HG03460 (cell line): ENCODE results near the gene FOSL2.

Experiments used
- ATAC-seq: cut with Tn5 transposase; IDR thresholded peaks from one replicate; pipeline ENCODE4 v1.9.1; 2021; ENCODE audit not compliant: unreplicated experiment

The FOSL2 gene

DNA sequence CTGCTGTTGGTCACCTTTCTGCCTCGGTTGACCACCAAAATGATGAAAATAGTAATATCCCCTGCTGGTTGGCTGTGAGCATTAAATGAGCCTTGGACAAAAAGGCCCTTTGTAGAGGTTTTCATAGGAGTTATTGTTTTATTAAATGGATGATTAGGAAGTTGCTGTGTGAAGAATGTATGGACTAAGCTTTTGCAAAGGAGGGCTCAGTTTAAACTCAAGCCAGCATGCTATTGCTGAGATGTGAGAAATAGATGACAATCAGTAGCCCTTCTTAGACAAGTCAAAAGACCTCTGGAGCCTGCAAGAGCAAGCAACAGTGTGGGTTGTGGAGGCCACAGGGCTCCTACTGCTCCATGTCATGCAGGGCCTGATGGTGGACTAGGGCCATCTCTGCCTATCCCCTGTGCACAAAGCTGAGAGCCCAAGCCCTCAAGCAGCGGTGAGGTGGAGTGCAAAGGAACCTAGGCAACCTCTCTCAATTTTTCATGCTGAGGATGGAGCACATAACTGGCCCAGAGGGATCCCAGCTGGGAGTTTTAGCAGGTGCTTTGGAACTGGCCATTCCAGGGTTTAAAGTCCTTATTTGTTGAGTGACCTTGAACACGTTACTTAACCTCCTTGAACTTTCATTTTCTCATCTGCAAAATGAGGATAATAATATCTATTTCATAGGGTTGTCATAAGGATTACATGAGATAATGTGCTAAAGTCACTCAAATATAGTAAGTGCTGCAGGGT lies 37.1 kb downstream of the FOSL2 start:
- ATAC-seq, result no peak

DNA sequence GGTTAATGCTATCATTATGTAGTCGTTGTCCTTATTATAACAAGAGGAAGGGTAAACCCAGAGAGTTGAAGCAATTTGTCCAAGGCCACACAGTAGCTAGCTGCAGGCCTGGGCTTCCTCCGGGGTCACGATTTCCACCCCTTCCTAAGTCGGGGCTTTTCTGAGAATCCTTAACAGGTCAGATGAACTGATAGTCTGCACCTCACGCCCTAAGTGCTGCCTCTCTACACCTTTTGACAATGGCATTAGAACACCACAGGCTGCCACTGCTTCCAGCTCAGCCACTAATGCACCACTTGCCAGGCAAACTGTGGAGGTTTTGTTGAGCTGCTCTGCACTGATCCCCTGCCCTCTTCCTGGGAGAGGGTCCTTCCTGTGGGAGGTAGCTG lies 37.7 kb downstream of the FOSL2 start:
- no peak for ATAC-seq

DNA sequence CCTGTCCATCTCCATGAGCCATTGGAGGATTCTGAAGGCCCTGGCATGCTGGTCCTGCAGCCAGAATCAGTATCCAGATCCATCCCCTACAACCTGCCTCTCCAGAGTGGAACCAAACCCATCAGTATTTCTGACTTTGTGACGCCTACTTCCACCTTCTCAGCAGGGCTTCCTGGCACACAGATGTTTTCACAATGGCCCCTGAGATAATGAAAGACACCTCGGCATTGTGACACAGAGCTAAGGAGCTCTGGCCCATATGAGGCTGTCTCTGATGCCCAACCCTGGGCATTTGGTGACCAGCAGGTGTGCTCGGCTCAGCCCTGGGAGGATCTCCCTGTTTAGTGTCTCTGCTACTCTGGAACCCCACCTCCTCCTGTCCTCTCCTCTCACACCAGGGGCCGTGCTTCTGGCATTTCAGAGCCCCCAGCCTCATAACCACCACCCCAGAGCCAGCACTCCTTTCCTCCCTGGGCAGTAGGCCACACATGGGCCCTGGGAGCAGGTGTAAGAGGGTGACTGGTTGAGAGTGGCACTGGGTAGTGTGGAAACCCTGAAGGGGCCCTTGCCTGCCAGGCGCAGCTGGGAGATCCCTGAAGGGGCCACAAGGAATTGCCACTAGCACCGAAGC lies 38.2 kb downstream of the FOSL2 start:
- ATAC-seq, result no peak

DNA sequence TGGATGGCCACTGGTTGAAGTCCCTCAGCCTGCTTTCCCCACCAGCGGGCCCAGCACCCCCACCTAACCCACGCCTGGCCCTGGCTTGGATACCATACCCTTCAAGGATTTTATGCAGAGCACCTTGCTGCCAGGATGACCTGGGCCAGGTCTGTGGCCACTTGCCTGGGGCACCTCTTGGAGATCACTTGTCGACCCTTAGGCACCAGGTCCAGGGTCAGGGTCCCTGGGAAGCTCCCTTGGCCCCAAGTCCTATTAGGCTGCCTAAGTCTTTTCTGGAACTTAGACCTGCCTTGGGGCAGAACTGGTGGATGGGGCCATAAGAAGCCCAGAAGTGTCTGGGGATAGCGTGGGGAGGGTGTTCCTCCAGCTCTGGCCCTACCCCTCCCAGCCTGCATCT lies 39.1 kb downstream of the FOSL2 start:
- no peak for ATAC-seq

DNA sequence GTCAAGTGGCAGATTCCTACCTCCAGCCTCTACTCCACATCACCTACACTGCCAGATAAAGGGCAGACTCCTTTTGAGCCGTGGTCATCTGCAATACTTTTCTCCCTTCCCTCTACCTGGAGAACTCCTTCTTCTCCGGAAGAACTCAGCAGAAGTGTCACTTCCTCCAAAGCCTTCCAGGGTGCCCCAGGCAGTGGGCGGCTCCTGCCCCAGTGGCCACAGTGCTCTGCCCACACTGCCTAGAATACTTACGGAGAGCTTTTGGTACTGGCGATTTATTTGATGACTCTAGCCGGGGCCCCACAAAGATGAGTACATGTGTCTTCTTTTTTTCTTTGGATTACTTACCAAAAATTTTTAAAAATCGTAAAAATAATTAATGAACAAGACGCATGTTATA lies 39.7 kb downstream of the FOSL2 start:
- no peak for ATAC-seq

DNA sequence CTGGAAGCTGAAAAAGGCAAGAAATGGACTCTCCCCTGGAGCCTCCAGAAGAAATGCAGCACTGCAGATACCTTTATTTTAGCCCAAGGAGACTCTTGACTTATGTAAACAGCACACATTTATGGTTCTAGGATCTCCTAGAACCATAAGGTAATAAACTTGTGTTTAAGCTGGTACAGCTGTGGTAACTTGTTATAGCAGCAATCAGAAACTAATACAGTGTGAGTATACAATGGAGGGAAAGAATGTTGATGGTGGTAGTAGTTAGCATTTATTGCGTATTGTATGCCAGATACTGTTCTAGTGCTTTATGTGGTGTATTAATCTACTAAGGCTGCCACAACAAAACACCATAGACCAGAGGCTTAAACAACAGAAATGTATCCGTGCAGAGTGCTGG lies 40.6 kb downstream of the FOSL2 start:
- no peak for ATAC-seq

DNA sequence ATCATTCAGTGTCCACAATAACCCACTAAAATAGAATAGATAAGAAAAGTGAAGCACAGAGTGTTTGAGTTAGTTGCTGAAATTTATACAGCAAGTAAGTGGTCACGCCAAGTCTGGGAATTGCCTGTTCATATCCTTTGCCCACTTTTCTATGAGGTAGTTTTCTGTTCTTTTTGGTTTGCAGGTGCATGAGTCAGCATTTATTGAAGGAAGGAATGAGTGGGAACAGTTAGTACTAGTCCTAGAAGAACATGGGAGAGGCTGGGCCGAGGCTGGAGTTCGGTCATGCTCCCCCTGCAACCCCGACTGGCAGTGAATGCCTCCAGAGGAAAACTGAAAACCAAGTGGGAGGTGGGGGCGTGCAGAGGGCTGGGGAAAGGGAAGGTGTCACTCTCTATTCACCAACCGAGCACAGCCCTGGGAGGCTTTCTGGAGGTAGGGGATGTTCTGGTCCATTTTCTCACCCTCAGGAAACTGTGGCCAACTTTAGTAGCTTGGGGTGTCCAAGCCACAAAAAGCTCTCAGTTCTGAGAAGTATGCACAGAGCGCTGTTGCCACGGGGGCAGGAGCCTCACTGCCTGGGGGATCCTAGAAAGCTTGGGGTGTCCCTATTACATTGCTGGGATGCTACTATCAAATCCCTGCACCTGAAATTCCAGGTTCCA lies 41.4 kb downstream of the FOSL2 start:
- ATAC-seq, result no peak

DNA sequence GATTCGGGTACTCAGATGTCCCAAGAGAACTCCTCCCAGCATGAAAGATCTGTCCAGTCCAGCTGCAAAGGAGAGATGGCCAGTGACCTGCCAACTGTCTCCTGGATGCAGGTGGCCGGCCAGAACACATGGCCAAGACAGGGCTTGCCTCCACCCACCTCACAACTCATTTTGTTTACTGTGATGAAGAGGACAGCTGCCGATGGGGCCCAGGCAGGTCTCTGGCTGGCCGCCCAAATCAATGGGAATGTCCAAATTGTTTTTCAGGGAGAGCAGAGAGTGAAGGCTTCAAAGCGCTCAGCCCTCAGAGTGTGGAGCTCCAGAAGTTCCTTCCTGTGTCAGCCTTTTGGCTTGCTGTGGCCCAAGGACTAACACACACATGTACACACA lies 41.9 kb downstream of the FOSL2 start:
- no peak for ATAC-seq

DNA sequence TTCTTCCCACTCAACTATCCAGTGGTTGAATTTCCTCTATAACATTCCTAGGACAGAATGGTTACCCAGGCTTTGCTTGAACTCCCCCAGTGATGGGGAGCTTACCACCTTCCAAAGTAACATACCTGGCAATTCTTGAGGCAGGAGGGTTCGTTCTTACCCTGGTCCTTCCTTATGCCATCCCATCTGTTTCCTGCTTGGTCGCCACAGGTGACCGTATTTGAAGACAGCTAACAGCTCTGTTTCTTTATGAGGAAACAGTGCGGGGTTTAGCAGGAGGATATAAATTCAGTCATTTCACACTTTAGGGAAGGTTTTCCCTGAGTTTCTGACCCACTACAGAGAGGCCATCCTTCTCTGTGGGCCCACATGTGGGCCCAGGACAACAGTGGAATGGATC lies 42.6 kb downstream of the FOSL2 start:
- no peak for ATAC-seq

DNA sequence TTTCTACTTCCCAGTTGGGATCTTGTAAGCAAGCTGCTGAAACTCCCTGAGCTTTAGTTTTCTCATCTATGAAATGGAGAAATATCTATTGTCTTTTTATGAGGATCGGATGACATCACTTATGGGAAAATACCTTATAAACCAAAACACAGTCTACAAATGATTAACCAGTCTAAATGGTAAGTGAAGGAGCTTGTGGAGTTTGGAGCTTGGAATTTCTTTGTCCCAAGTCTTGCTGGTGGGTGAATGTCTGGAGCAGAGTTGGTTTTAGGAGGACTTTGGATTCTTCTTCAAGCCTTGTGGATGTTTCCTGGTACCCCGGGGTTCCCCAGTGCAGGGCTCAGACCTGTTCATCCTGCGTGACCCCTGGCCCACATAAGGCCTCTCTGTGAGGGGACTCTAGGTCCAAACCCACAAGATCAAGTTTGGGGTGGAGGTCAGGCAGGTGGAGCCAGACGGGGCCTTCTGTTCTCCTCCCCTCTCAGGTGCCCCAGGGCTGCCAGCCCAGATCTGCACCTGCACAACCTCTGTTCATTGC lies 43.2 kb downstream of the FOSL2 start:
- no peak for ATAC-seq

DNA sequence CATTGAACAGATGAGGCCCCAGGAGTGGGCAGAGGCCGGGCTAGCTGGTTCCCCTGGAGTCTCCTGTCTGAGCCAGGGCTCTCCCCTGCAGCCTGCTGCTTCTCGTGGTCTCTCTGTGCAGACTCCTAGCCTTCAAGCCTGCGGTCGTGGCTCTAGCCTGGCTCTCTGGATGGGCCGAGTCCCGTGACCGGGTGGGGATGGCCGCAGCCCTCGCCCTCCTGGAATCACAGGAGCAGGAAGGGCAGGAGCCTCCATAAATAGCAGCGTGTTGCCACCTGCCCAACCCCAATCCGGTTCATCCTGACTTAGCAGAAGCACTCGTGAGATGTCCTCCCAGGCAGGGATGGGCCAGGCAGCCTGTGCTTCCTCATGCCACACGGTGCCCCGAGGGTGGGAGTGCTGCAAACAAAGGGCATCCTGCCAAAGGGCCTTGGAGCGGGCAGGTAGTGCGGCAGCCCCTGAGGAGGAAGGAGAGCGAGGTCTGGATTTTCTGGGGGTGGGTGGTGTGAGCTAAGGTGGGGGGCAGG lies 43.9 kb downstream of the FOSL2 start:
- ATAC-seq, result no peak

DNA sequence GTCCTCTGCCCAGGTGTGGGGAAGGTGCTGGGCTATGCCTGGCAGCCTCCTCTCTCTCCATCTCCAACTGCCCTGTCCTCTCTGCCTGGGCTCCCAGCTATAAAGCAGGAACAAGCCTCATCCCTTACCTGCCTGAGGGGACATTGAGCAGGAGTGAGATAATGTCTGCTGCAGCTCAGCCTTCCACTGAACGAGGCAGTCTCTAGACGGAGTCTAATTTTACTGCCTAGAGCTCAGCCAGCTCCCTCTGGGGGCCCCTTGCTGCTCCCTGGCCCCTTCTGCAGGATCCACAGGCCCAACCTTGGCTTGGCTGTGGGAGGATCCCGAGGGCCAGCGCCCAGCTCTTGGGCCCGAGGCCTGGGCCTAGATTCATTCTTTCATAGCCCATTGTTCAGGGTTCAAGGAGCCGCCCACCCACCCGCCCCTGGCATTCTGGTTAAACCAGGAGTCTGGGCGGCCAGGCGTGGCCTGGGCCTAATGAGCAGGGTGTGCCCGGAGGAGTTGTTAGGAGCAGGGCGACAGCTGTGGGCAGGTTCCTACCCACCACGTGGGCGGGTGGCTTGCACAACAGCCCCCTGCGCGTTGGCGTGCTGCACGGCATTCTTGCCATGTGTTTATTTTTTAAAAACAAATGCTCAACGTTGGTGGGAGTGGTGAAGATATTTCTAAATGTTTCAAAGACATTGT lies 44.6 kb downstream of the FOSL2 start:
- no peak for ATAC-seq

DNA sequence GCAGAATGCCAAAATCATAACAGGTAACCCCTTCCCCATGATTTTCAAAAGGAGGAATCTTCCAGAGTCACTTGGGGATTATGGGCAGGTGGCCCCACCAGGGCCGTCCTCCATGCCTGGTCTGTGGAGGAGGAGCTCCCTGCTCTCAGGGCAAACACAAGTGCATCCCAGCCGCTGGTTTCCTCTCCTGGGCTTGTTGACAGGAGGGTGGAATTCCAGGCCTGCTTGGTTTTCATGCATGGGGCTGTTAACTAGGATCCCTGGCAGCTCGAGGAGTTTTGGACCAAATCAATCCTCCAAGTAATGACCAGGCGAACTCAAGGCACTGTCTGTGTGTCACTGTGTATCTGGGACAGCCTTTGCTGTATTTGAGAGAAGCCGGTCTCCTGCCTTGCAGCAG lies 45.3 kb downstream of the FOSL2 start:
- ATAC-seq, result no peak

DNA sequence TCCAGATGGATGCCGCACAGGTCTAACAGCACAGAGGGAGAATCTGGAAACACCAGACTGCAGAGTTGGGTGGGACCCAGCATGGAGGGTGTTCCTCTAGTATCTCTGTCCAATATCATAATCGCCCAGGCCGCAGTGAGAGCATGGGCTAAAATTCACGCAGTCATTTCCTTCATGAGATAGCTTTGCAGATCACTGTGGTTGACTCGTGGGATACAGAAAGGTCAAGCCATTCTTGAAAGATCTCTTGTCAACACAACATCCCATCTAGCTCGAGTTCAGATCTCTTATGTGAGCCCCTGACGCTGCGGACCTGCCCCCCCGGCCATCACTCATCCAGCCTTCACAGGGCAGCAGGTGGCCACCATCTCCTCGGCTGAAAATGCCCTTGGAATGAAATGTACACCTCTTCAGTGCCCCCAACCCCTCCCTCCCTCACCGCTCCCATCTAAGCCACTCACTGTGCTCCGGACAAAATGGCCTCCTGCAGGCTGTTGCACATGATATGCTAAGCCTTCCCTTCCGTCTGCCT lies 45.9 kb downstream of the FOSL2 start:
- no peak for ATAC-seq

DNA sequence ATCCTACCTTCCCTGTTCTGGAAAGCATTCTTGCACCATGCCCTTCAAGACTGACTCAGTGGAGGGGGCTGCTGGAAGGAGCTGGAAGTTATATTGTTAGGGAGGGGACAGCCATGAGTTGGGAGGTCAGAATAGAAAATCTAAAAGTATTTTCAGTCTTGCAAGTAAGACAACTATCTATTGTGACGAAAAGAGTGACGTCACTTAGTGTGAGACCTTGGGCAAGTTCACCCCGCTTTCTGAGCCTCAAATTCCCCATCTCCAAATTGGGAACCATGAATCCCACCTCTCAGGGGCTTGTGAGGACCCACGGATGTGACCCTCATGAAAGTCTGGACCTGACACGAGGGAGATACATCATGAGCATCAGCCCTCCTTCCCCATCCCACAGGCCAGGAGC lies 46.5 kb downstream of the FOSL2 start:
- no peak for ATAC-seq

DNA sequence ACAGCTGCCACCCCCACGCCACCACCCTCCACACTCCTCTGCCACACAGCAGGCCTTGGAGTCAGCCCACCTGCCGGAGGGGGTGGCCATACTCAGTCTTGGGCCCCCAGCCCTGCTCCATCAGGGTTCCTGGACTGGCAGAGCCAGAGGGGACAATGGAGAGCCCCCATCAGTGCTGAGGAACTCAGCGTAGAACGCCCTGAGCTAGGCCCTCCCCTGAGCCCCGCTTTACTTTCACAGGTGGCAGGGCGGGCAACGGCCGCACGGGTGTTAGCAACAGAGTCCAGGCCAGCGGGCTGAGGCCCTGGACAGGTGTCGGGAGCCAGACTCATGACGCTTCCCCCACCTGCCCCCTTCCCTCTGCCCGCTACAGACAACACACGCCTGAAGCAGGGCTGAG lies 47.1 kb downstream of the FOSL2 start:
- ATAC-seq, result no peak

DNA sequence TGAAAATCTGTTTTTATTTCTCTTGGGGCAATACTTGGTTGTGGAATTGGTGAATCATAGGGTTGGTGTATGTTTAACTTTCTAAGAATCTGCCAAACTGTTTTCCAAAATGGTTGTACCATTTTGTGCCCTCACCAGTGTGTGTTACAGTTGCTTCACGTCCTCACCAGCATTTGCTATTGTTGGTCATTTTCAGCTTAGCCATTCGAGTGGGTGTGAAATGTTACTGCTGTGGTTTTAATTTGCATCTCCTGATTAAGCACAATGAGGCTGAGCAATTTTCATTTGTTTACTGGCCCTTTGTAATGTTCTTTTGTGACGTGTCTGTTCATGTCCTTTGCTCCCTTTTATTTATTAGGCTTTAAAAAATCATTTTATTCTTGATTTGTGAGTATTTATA lies 49.7 kb downstream of the FOSL2 start:
- ATAC-seq, result no peak

DNA sequence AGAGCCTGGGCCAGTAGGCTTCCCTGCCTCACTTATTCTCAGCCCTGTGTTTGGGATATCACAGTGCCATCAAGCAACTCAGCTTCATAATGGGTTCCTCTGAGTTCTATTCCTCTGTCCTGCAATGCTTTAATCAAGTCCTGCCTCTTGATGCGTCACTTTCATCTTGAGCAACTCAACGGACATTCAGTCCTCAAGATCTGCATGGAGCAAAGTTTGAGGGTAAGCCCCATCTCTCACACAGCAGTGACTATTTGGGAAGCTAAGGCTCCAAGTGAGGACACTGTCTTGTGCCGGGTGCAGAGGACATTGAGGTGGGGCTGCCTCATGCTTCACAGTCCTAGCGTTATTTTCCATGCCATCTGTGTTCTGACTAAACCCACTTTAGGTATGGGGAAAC lies 52.3 kb downstream of the FOSL2 start:
- no peak for ATAC-seq

DNA sequence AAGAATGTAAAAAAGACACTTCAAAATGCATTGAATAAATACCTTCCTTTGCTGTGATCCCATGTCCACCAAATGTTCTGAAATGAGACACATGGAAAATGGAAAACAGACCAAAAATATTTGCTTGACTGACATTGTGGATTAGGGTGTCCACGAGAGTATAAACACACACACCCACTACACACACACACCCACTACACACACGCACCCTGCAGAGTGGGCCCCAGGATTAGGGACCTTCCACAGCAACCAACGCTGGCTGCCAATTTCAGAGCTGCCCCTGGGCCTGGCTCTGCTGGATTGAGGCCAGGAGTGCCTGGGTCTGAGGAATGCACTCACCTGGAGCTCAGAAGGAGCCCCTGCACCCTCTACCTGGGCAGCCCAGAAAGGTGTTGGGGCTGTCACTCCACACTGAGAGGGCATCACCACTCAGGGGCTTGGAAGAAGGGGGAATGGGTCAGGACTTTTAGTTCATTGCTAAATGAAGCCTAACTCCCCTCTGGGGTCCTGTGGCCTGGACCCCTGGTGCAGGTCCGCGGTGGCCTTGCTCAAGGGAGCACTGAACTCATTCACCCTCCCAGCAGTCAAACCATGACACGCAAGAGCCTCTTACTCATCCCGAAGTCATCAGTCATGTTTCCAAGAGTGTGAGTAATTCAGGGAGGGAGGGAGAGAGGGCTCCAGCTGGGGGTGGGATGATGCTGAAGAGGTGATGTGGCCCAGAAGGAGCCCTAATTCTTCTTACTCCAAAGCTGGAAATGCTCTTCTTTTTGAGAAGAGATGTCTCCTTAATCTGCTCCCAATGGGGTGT lies 53.0 kb downstream of the FOSL2 start:
- no peak for ATAC-seq

DNA sequence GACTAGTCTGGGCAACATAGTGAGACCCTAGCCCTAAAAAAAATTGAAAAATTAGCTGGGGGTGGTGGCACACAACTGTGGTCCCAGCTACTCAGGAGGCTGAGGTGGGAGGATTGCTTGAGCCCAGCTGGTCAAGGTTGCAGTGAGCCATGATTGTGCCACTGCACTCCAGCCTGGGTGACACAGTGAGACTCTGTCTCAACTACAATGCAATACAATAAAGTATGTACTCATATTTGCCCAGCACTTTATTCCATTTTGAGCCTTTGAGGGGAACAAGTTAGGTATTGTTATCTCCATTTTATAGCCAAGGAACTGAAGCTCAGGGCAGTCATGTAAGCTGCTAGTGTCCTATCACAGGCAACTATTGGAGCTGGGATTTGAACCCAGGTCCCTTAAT lies 53.9 kb downstream of the FOSL2 start:
- ATAC-seq, result no peak
